Measurements from ENCODE around the gene INTS14. TPM values are rescaled to one million over a fixed set of nuclear protein-coding genes. Genes with fewer than 3 reads are reported as not detected.

INTS14 gene
- total RNA-seq, 2 donors from 2014 or later, result 36.8 to 39.7 TPM

GRCh38 chr15:65583701-65584100 is 27.2 kb downstream of the INTS14 start:
- Histone ChIP-seq H3K36me3 (peaks cover 43% of the 10 kb centered on the region), H3K4me1 (ENCODE audit: control insufficient read depth in 1 of 2, low read depth in 2 of 2) (no peaks in the 10 kb centered on the region), H3K27ac (no peak overlapping the region), H3K4me3 (no peak overlapping the region), H3K27me3 (replicated peaks; ENCODE audit: insufficient read depth) (no peaks in the 10 kb centered on the region), H3K9me3 (no peaks in the 10 kb centered on the region)
- ATAC-seq (ENCODE audit: insufficient number of reproducible peaks, low FRiP score, low read depth), result no peak
- TF ChIP-seq CTCF (IDR thresholded peaks at IDR 0.05), result no peak
- DNase-seq (ENCODE audit: low spot score), result no peak

GRCh38 chr15:65580287-65580686 is 30.6 kb downstream of the INTS14 start:
- no peaks in the 10 kb centered on the region for H3K4me1 ChIP-seq (ENCODE audit: control insufficient read depth in 1 of 2, low read depth in 2 of 2)
- TF ChIP-seq CTCF (IDR thresholded peaks at IDR 0.05), result no peak
- H3K4me3 ChIP-seq, result no peak overlapping the region
- peaks cover 31% of the 10 kb centered on the region for H3K36me3 ChIP-seq
- H3K27ac ChIP-seq, result no peak overlapping the region
- H3K9me3 ChIP-seq, result no peaks in the 10 kb centered on the region
- DNase-seq (ENCODE audit: low spot score), result no peak
- H3K27me3 ChIP-seq (replicated peaks; ENCODE audit: insufficient read depth), result no peaks in the 10 kb centered on the region
- ATAC-seq (ENCODE audit: insufficient number of reproducible peaks, low FRiP score, low read depth), result no peak

- DNase-seq (ENCODE audit: low spot score), result no peak
- Histone ChIP-seq H3K4me1 (ENCODE audit: control insufficient read depth in 1 of 2, low read depth in 2 of 2) (no peaks in the 10 kb centered on the region), H3K27me3 (replicated peaks; ENCODE audit: insufficient read depth) (no peaks in the 10 kb centered on the region), H3K9me3 (no peaks in the 10 kb centered on the region), H3K27ac (no peak overlapping the region), H3K4me3 (no peak overlapping the region), H3K36me3 (peaks cover 31% of the 10 kb centered on the region)
- TF ChIP-seq CTCF (IDR thresholded peaks at IDR 0.05), result no peak
- no peak for ATAC-seq (ENCODE audit: insufficient number of reproducible peaks, low FRiP score, low read depth)
These were observed 31.2 kb downstream of the INTS14 start for GRCh38 chr15:65579762-65580161.

- Histone ChIP-seq H3K27me3 (replicated peaks; ENCODE audit: insufficient read depth) (no peaks in the 10 kb centered on the region), H3K9me3 (no peaks in the 10 kb centered on the region), H3K27ac (no peak overlapping the region), H3K4me3 (no peak overlapping the region), H3K4me1 (ENCODE audit: control insufficient read depth in 1 of 2, low read depth in 2 of 2) (no peaks in the 10 kb centered on the region), H3K36me3 (peaks cover 29% of the 10 kb centered on the region)
- DNase-seq (ENCODE audit: low spot score) (no peak), ATAC-seq (ENCODE audit: insufficient number of reproducible peaks, low FRiP score, low read depth) (no peak)
- no peak for TF ChIP-seq CTCF (IDR thresholded peaks at IDR 0.05)
These were observed 31.8 kb downstream of the INTS14 start for GRCh38 chr15:65578904-65579728.

- ATAC-seq (ENCODE audit: insufficient number of reproducible peaks, low FRiP score, low read depth), result no peak
- no peak for DNase-seq (ENCODE audit: low spot score)
- Histone ChIP-seq H3K9me3 (no peaks in the 10 kb centered on the region), H3K36me3 (peaks cover 32% of the 10 kb centered on the region), H3K4me1 (ENCODE audit: control insufficient read depth in 1 of 2, low read depth in 2 of 2) (no peaks in the 10 kb centered on the region), H3K27ac (no peak overlapping the region), H3K4me3 (no peak overlapping the region), H3K27me3 (replicated peaks; ENCODE audit: insufficient read depth) (no peaks in the 10 kb centered on the region)
- TF ChIP-seq CTCF (IDR thresholded peaks at IDR 0.05), result no peak
These were observed 33.6 kb downstream of the INTS14 start for GRCh38 chr15:65577129-65577996.

Measured in thoracic aorta (tissue), 2 donors.